Heart left ventricle (tissue), 16 donors: Measurements from ENCODE around the gene TTC31. TPM values are rescaled to one million over a fixed set of nuclear protein-coding genes. Genes with fewer than 3 reads are reported as not detected.

Experiments used
- ATAC-seq, 4 donors: fragments of 200-7000 bp; cut with Tn5 transposase; one replicate each; pipeline ENCODE4 v1.9.1; 2020 to 2022; ENCODE audit warnings: moderate library complexity in 4 of 4, mild to moderate bottlenecking in 3 of 4, moderate number of reproducible peaks in 1 of 4
- DNase-seq, 5 donors: peaks; one replicate each; pipeline ENCODE4 v3.0.0-alpha.2; 2020
- H3K27ac ChIP-seq, 12 donors: fragments of 200-600 bp; sonication (generic) in 4 of 12; one replicate each; pipeline versions ENCODE4 v1.5.0 to v1.8.0; 2016 to 2022; ENCODE audit warnings: mild to moderate bottlenecking in 2 of 12
- H3K27me3 ChIP-seq, 9 donors: fragments of 200-600 bp; sonication (generic) in 2 of 9; one replicate each; pipeline versions ENCODE4 v1.5.1 to v1.8.0; 2016 to 2022; ENCODE audit warnings: mild to moderate bottlenecking in 3 of 9
- H3K36me3 ChIP-seq, 9 donors: fragments of 200-600 bp; sonication (generic) in 2 of 9; one replicate each; pipeline versions ENCODE4 v1.5.0 to v1.8.0; 2018 to 2022; ENCODE audit warnings: mild to moderate bottlenecking in 2 of 9
- H3K4me1 ChIP-seq, 12 donors: fragments of 200-600 bp; sonication (generic) in 4 of 12; one replicate each; pipeline versions ENCODE4 v1.5.0 to v1.8.0; 2016 to 2022; ENCODE audit warnings: mild to moderate bottlenecking in 3 of 12
- H3K4me3 ChIP-seq, 12 donors: fragments of 200-600 bp; sonication (generic) in 4 of 12; one replicate each; pipeline versions ENCODE4 v1.5.0 to v1.8.0; 2017 to 2022; ENCODE audit warnings: mild to moderate bottlenecking in 9 of 12, moderate library complexity in 4 of 12
- H3K9me3 ChIP-seq, 12 donors: fragments of 200-600 bp; sonication (generic) in 4 of 12; one replicate each; pipeline versions ENCODE4 v1.5.0 to v1.8.0; 2016 to 2022; ENCODE audit warnings: mild to moderate bottlenecking in 1 of 12
- POLR2A ChIP-seq, 2 donors: fragments of 450-650 bp; IDR thresholded peaks; one replicate each; pipeline ENCODE4 v1.6.1; 2017; ENCODE audit warnings: antibody characterized with exemption in 2 of 2, mild to moderate bottlenecking in 2 of 2, moderate library complexity in 2 of 2
- WGBS, 4 donors: extraction: QIAGEN DNeasy Blood & Tissue Kit in 2 of 4; methylation state at CpG; one replicate each; pipeline versions ENCODE4 v1.1.5 to v1.1.7; 2013 to 2018; 5-methylcytosine and 5-hydroxymethylcytosine counted together
- intact Hi-C, 10 donors: fragments of 100-400 bp; cut with DNase I; formaldehyde crosslinking; loops; one replicate each; pipeline versions ENCODE4 v1.11.1 to v1.14.2; 2022
- polyA plus RNA-seq, 2 donors: library from polyadenylated mRNA; stranded (reverse); fragments of 200-250 nt; gene quantifications; one replicate each; pipeline ENCODE4 v1.2.3, GENCODE V29; 2013
- total RNA-seq, 9 donors: library from RNA; depleted of rRNA in 2 of 9; stranded (reverse); fragments of >200 nt in 2 of 9; fragmentation: NEBNext Ultra II Directional in 3 of 9; extraction: Animal tissue kit (Norgen Biotek cat#: 25700) in 3 of 9; gene quantifications; one replicate each; pipeline versions ENCODE4 v1.1.0 to v1.2.4, GENCODE V29; 2016 to 2023
- TF ChIP-seq, protein P1 (sequence below), 12 donors: fragments of 200-600 bp; sonication (generic) in 4 of 12; IDR thresholded peaks; one replicate each; pipeline versions ENCODE4 v1.5.0 to v1.8.0; 2018 to 2022; ENCODE audit warnings: antibody characterized with exemption in 12 of 12, mild to moderate bottlenecking in 5 of 12
- donor health status: ischemic (EF 13 %, LVEDD 7.1; RV severe dilation, severe dysfunction).
- donor health status: healthy with polysubstance abuse.
- donor health status: DM: no; HTN: yes; CAD: no.
- donor health status: DM: no; HTN: no; CAD: no.
- donor health status: ischemic (EF 25% LVEDD 6.9; RV normal size, moderate dysfunction).
- donor health status: ischemic (EF 25% LVEDD 5.7; RV mildly dilated, moderate dysfunction).
- donor health status: healthy.
- donor health status: DM: yes; HTN: yes; CAD: no.
- donor health status: ischemic (EF 35%, LVEDD 5.7; RV mildly dilated, moderate dysfunction).
- donor health status: nonischemic (EF 11% LVEDD 7.7; RV severe dilation, severe dysfunction).
- donor health status: DM: yes; HTN: yes; CAD: no.
- donor health status: PGD.
- donor health status: ischemic (EF 29% LVEDD 5.4; RV normal size, mild dysfunction).
- donor health status: nonischemic (EF 23%, LVEDD 6.1; RV moderate dilation, normal function).

TTC31 gene
- total and polyA plus RNA-seq, 11 donors: 7.1 to 14.2 (median 10.0) TPM

DNA sequence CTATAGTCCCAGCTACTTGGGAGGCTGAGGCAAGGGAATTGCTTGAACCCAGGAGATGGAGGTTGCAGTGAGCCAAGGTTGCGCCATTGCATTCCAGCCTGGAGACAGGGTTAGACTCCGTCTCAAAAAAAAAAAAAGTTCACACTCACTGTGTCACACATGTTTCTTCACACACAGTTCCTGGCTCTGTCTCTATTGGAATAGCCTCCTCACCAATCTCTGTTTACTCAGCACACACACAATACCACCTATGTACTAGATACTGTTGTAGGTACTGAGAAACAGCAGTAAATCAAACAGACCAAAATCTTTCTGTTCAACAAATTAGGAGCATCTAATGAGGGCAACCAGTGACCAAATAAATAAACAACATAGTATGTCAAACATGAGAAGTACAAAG, 3.3 kb downstream of the TTC31 start:
- Histone ChIP-seq H3K9me3 (no peaks in the 10 kb centered on the region), H3K27me3 (no peaks in the 10 kb centered on the region), H3K4me1 (peaks cover 5 to 23% (median 19%) of the 10 kb centered on the region in 12 donors), H3K27ac (no peak overlapping the region), H3K4me3 (no peak overlapping the region), H3K36me3 (peaks cover 0 to 67% (median 37%) of the 10 kb centered on the region in 9 donors)
- 75 to 98% (median 95%) methylated on average over 2 of the region's 2 CpGs for WGBS, 4 donors
- no peak for DNase-seq
- intact Hi-C loops: loop anchor here in 1 of 10 donors (5.0 kb wide), 1 partner anchor 41 kb away; the partner anchor contains the start of genes AUP1, DQX1 and HTRA2
- TF ChIP-seq POLR2A (IDR thresholded peaks at IDR 0.05): no peak
- TF ChIP-seq, protein P1, sequence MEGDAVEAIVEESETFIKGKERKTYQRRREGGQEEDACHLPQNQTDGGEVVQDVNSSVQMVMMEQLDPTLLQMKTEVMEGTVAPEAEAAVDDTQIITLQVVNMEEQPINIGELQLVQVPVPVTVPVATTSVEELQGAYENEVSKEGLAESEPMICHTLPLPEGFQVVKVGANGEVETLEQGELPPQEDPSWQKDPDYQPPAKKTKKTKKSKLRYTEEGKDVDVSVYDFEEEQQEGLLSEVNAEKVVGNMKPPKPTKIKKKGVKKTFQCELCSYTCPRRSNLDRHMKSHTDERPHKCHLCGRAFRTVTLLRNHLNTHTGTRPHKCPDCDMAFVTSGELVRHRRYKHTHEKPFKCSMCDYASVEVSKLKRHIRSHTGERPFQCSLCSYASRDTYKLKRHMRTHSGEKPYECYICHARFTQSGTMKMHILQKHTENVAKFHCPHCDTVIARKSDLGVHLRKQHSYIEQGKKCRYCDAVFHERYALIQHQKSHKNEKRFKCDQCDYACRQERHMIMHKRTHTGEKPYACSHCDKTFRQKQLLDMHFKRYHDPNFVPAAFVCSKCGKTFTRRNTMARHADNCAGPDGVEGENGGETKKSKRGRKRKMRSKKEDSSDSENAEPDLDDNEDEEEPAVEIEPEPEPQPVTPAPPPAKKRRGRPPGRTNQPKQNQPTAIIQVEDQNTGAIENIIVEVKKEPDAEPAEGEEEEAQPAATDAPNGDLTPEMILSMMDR (IDR thresholded peaks at IDR 0.05): no peak
- ATAC-seq: no peak

DNA sequence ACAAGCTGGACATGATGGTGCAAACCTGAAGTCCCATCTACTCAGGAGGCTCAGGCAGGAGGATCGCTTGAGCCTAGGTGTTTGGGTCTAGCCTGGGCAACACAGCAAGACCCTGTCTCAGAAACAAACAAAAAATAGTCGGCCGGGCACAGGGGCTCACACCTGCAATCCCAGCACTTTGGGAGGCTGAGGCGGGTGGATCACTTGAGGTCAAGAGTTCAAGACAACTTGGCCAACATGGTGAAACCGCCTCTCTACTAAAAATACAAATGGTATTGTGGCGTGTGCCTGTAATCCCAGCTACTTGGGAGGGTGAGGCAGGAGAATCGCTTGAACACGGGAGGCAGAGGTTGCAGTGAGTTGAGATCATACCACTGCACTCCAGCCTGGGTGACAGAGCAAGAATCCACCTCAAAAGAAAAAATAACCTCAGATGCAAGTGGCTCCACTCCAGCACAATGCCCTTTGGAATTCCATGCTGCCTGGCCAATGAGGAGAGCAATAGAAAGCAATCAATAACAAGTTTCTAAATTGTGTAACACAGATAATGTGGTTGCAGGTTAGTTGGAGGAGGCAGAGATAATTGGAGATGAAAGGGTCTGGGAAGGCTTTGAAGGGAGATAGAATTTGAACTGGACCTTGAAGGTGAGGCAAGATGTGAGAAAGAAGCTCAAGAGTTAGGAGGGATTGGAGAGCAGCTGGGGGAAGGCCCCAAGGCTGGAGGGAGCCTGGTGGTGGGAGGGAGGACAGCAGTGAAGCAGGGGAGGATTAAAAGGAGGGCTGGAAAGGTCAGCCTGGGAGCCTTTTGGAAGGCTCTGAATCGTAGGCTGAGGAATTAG, 6.0 kb downstream of the TTC31 start:
- DNase-seq (no peak), ATAC-seq (no peak)
- no peaks in the 10 kb centered on the region for H3K27me3 ChIP-seq
- no peaks in the 10 kb centered on the region for H3K9me3 ChIP-seq
- H3K27ac ChIP-seq: no peak overlapping the region
- H3K36me3 ChIP-seq: peaks cover 0 to 95% (median 64%) of the 10 kb centered on the region in 9 donors
- intact Hi-C loops: loop anchor here in 1 of 10 donors (5.0 kb wide), 1 partner anchor 38 kb away; the partner anchor contains the start of genes AUP1, DQX1 and HTRA2
- H3K4me3 ChIP-seq: no peak overlapping the region
- WGBS, 4 donors: 91 to 95% (median 93%) methylated on average over 9 of the region's 9 CpGs
- TF ChIP-seq POLR2A (IDR thresholded peaks at IDR 0.05): no peak
- TF ChIP-seq, protein P1 (IDR thresholded peaks at IDR 0.05): no peak
- peaks cover 0 to 7% (median 3%) of the 10 kb centered on the region in 12 donors for H3K4me1 ChIP-seq

DNA sequence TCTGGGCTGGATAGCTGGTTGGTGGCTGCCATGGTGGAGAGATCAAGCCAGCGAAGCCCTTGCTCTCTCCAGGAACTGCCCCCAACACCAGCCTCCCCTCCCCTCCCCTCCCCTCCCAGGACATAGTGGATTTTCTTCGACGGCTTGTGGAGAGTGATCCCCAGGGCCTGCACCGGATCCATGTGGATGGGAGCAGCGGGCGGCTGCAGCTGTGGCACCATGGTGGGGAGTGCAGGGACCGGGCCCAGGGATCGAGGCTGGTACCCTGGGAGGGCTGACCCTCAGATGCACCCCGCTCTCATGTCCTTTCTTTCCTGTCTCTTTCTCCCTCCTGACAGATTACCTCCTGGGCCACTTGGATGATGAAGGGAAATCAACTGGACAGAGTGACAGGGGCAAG, 7.0 kb downstream of the TTC31 start:
- 92 to 97% (median 92%) methylated on average over 9 of the region's 9 CpGs; no CpG with 5 or more reads in 1 of the 4 donors for WGBS, 4 donors
- DNase-seq (no peak), ATAC-seq (no peak)
- intact Hi-C loops: loop anchor here in 1 of 10 donors (5.0 kb wide), 1 partner anchor 37 kb away; the partner anchor contains the start of genes AUP1, DQX1 and HTRA2
- Histone ChIP-seq H3K36me3 (peaks cover 0 to 94% (median 69%) of the 10 kb centered on the region in 9 donors), H3K4me3 (no peak overlapping the region), H3K27me3 (no peaks in the 10 kb centered on the region), H3K9me3 (no peaks in the 10 kb centered on the region), H3K4me1 (no peaks in the 10 kb centered on the region), H3K27ac (no peak overlapping the region)
- TF ChIP-seq, protein P1 (IDR thresholded peaks at IDR 0.05): no peak
- no peak for TF ChIP-seq POLR2A (IDR thresholded peaks at IDR 0.05)
